RCC 7860 (cell line): ENCODE data around the gene WDR87.
A peak's percentile ranks its signal among the peaks of the same experiment; 100 is the strongest.

Experiments used
- DNase-seq: peaks from one replicate; pipeline ENCODE4 v3.0.0-alpha.2; 2015; ENCODE audit warnings: low spot score
- FAIRE-seq: peaks from 2 replicates; lab custom pipeline; 2012; peaks lifted over from hg19 to GRCh38; lab: Jason Lieb, UNC

Gene WDR87

GRCh38 chr19:37905946-37906868, at the start of gene WDR87:
Gene WDR87 (minus strand): TSS chr19:37906594. CDS start chr19:37898239, 8,355 bp downstream.
- FAIRE-seq = no peak
- DNase-seq = no peak

- FAIRE-seq (no peak), DNase-seq (no peak)
These were observed 49.6 kb upstream of the WDR87 start for GRCh38 chr19:37955986-37956385.

- no peak for FAIRE-seq
- no peak for DNase-seq
These were observed 48.1 kb upstream of the WDR87 start for GRCh38 chr19:37954421-37954874.

GRCh38 chr19:37953918-37954303, 47.5 kb upstream of the WDR87 start:
- no peak for DNase-seq
- FAIRE-seq = no peak

GRCh38 chr19:37953171-37953917, 47.0 kb upstream of the WDR87 start:
- FAIRE-seq (no peak), DNase-seq (no peak)

- no peak for DNase-seq
- FAIRE-seq = no peak
These were observed 45.4 kb upstream of the WDR87 start for GRCh38 chr19:37951816-37952210.

- FAIRE-seq (no peak), DNase-seq (no peak)
These were observed 44.2 kb upstream of the WDR87 start for GRCh38 chr19:37950471-37951175.

- no peak for FAIRE-seq
- DNase-seq = no peak
These were observed 42.0 kb upstream of the WDR87 start for GRCh38 chr19:37948362-37948761.

GRCh38 chr19:37947778-37948177, 41.4 kb upstream of the WDR87 start:
- FAIRE-seq = no peak

GRCh38 chr19:37946132-37946531, 39.7 kb upstream of the WDR87 start:
- DNase-seq = no peak
- FAIRE-seq = no peak

More at GRCh38 chr19:37947778-37948177, 41.4 kb upstream of the WDR87 start:
- DNase-seq = no peak

GRCh38 chr19:37943480-37943879, 37.1 kb upstream of the WDR87 start:
- no peak for FAIRE-seq
- no peak for DNase-seq

- no peak for FAIRE-seq
- no peak for DNase-seq
These were observed 36.1 kb upstream of the WDR87 start for GRCh38 chr19:37942516-37942902.

- no peak for DNase-seq
- FAIRE-seq = no peak
These were observed 35.6 kb upstream of the WDR87 start for GRCh38 chr19:37941782-37942515.

GRCh38 chr19:37938353-37938752, 32.0 kb upstream of the WDR87 start:
- no peak for FAIRE-seq
- no peak for DNase-seq

GRCh38 chr19:37936886-37937285, 30.5 kb upstream of the WDR87 start:
- FAIRE-seq (no peak), DNase-seq (no peak)

GRCh38 chr19:37936166-37936565, 29.8 kb upstream of the WDR87 start:
- DNase-seq = no peak
- FAIRE-seq = no peak

GRCh38 chr19:37935341-37935740, 28.9 kb upstream of the WDR87 start:
- DNase-seq (no peak), FAIRE-seq (no peak)

GRCh38 chr19:37933937-37934358, 27.6 kb upstream of the WDR87 start:
- FAIRE-seq (no peak), DNase-seq (peak; percentile 51)

- FAIRE-seq = peak; percentile 73
- peak; percentile 80 for DNase-seq
These were observed 26.9 kb upstream of the WDR87 start for GRCh38 chr19:37932985-37933936.
